HepG2 (cell line): Measurements from ENCODE around the gene AHSA1. TPM values are rescaled to one million over a fixed set of nuclear protein-coding genes. Genes with fewer than 3 reads are reported as not detected.

ENCODE experiments used
- ATAD3A ChIP-seq: sonication (generic); formaldehyde crosslinking; IDR thresholded peaks from 2 replicates; pipeline ENCODE4 v1.4.0; 2020; ENCODE audit warnings: missing genetic modification reagents
- BHLHE40 ChIP-seq: IDR thresholded peaks from 2 replicates; pipeline ENCODE4 v1.6.1; 2011; ENCODE audit warnings: low read length, improper control_type of control experiment
- CENPT ChIP-seq: sonication (generic); formaldehyde crosslinking; IDR thresholded peaks from 2 replicates; pipeline ENCODE4 v1.8.0; 2022; ENCODE audit warnings: low read depth, mild to moderate bottlenecking, moderate library complexity, missing genetic modification reagents
- ELK4 ChIP-seq: sonication (generic); formaldehyde crosslinking; IDR thresholded peaks from 2 replicates; pipeline ENCODE4 v1.9.0; 2021; ENCODE audit warnings: missing genetic modification reagents, borderline replicate concordance
- ETV6 ChIP-seq: sonication (generic); formaldehyde crosslinking; conservative IDR thresholded peaks from 2 replicates; pipeline ENCODE4 v1.4.0; 2020; ENCODE audit warnings: missing genetic modification reagents
- GMEB1 ChIP-seq: sonication (generic); formaldehyde crosslinking; IDR thresholded peaks from 2 replicates; pipeline ENCODE4 v1.5.1; 2020; ENCODE audit warnings: missing genetic modification reagents, mild to moderate bottlenecking, borderline replicate concordance
- IRF2 ChIP-seq: IDR thresholded peaks from 2 replicates; pipeline ENCODE4 v1.6.1; 2018; ENCODE audit warnings: missing genetic modification reagents, missing compliant biosample characterization
- KLF11 ChIP-seq: IDR thresholded peaks from 2 replicates; pipeline ENCODE4 v1.6.1; 2016; ENCODE audit warnings: missing compliant biosample characterization
- MZF1 ChIP-seq: sonication (generic); formaldehyde crosslinking; IDR thresholded peaks from 2 replicates; pipeline ENCODE4 v1.8.1; 2023; ENCODE audit warnings: mild to moderate bottlenecking, missing genetic modification reagents, borderline replicate concordance
- NCOA1 ChIP-seq: sonication (generic); formaldehyde crosslinking; IDR thresholded peaks from 2 replicates; pipeline ENCODE4 v1.9.0; 2021; ENCODE audit warnings: missing genetic modification reagents
- NONO ChIP-seq, 2 experiments: fragments of 450-650 bp in 1 of 2; sonication (generic) in 1 of 2; formaldehyde crosslinking in 1 of 2; IDR thresholded peaks in 1 of 2; conservative IDR thresholded peaks in 1 of 2; 2 replicates each; pipeline versions ENCODE4 v1.6.1 to v1.8.0; 2017 to 2022; ENCODE audit warnings: mild to moderate bottlenecking in 1 of 2, missing genetic modification reagents in 1 of 2, moderate library complexity in 1 of 2
- RXRA ChIP-seq: sonication (generic); formaldehyde crosslinking; IDR thresholded peaks from 2 replicates; pipeline ENCODE4 v1.5.1; 2020; ENCODE audit warnings: missing genetic modification reagents
- SCMH1 ChIP-seq: sonication (generic); formaldehyde crosslinking; IDR thresholded peaks from 2 replicates; pipeline ENCODE4 v1.9.0; 2021; ENCODE audit warnings: missing genetic modification reagents, mild to moderate bottlenecking, borderline replicate concordance
- SRSF1 ChIP-seq: fragments of 200-400 bp; formaldehyde crosslinking; optimal IDR thresholded peaks from 2 replicates; pipeline ENCODE3; 2017; ENCODE audit warnings: mild to moderate bottlenecking, low read depth, low read length, moderate library complexity
- TCF7 ChIP-seq: sonication (generic); IDR thresholded peaks from 2 replicates; pipeline ENCODE4 v1.6.1; 2016; ENCODE audit warnings: antibody characterized with exemption, low read depth
- ZFP36L2 ChIP-seq: sonication (generic); formaldehyde crosslinking; IDR thresholded peaks from 2 replicates; pipeline ENCODE4 v1.4.0; 2020; ENCODE audit warnings: missing genetic modification reagents
- ZFP82 ChIP-seq: sonication (generic); formaldehyde crosslinking; IDR thresholded peaks from 2 replicates; pipeline ENCODE4 v1.5.1; 2020; ENCODE audit warnings: mild to moderate bottlenecking, missing genetic modification reagents, borderline replicate concordance
- ZNF333 ChIP-seq: sonication (generic); formaldehyde crosslinking; IDR thresholded peaks from 2 replicates; pipeline ENCODE4 v1.4.0; 2020; ENCODE audit warnings: mild to moderate bottlenecking, missing genetic modification reagents, borderline replicate concordance
- ZNF704 ChIP-seq: sonication (generic); formaldehyde crosslinking; IDR thresholded peaks from 2 replicates; pipeline ENCODE4 v1.8.1; 2023; ENCODE audit warnings: mild to moderate bottlenecking, inconsistent platforms, moderate library complexity, missing genetic modification reagents, borderline replicate concordance
- ZSCAN22 ChIP-seq: sonication (generic); formaldehyde crosslinking; IDR thresholded peaks from 2 replicates; pipeline ENCODE4 v1.4.0; 2020; ENCODE audit warnings: mild to moderate bottlenecking, missing genetic modification reagents
- polyA plus RNA-seq, 8 experiments: library from polyadenylated mRNA; depleted of rRNA in 3 of 8; stranded (reverse) in 7 of 8; unstranded in 1 of 8; fragments of >200 nt; fragmentation: Illumina TruSeq in 4 of 8; extraction: Trizol in 4 of 8; gene quantifications; 2 replicates each; pipeline versions ENCODE4 v1.2.1 to v1.2.3, GENCODE V29; 2011 to 2016; ENCODE audit warnings: low read depth in 4 of 8, missing spikeins in 1 of 8, mixed read lengths in 1 of 8; ENCODE audit not compliant: insufficient read depth in 1 of 8
- total RNA-seq, 5 experiments: library from RNA; depleted of rRNA; stranded (reverse); fragments of >200 nt; fragmentation: Illumina TruSeq; extraction: Trizol; gene quantifications; 2 replicates each; pipeline ENCODE4 v1.2.3, GENCODE V29; 2016; ENCODE audit warnings: low read depth in 1 of 5
- TF ChIP-seq, protein P1 (sequence below): sonication (generic); formaldehyde crosslinking; IDR thresholded peaks from 2 replicates; pipeline ENCODE4 v1.4.0; 2020; ENCODE audit warnings: mild to moderate bottlenecking, low read depth, missing genetic modification reagents
- TF ChIP-seq, protein P2 (sequence below): IDR thresholded peaks from 2 replicates; pipeline ENCODE4 v1.6.1; 2016

Gene AHSA1
- total and polyA plus RNA-seq, 2 of the 13 experiments (the other 11 are each of a cell fraction or from before 2014, with no cell fraction given), result 113 to 241 TPM

DNA sequence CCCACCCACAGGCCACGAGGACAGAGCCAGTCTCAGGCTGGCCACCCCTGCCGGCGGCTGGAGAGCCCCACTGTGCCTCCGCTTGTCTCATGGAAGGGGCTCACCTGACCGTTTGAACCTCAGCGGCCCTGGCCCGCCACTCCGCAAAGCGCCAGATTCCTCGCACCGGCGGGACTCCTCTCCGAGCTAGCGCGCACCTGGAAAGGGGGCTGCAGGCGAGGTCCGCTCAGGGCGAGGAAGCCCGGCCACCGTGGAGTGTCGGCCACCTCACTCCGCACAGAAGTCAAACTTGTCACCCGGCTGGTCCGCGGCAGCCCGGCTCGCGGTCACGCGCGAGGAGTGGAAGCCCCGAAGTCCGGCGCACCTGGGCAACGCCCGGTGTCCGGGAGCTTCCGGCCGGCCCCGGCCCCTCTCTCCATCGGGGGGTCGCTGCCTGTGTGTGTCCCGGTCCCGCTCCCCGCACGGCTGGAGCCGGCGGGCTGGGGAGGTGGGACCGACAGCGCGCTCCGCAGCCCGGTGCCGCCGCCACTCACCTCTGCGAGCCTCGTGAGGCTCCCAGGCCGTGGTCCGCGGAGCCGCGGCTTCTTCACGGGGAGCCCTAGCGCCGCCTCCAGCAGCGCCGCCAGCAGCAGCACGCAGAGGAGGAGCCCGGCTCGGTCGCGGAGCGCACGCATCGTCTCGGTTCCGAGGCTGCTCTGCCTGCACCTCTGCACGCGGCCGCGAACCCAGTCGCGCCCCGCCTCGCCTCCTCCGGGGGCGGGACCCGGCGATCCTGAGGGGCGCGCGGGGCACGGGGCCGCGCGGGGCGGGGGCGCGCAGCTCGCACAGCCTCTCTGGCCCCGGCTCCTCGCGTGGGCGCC lies 40.5 kb downstream of the AHSA1 start, which contains the start of gene ISM2 (continued):
- TF ChIP-seq ELK4 (CRISPR knock-in tag) (no peak), ATAD3A (CRISPR knock-in tag) (no peak), CENPT (0 out of 2 replicates have a peak, but pooled peaks have one; percentile 43), ZFP36L2 (CRISPR knock-in tag) (no peak), RXRA (CRISPR knock-in tag) (peak; percentile 23; the same call in 1 of the 2 replicates), ZNF333 (CRISPR knock-in tag) (peak; percentile 85; the same call in 1 of the 2 replicates), MZF1 (CRISPR knock-in tag) (0 out of 2 replicates have a peak, but pooled peaks have one; percentile 68), TCF7 (no peak), ZSCAN22 (CRISPR knock-in tag) (no peak), ETV6 (CRISPR knock-in tag) (no peak; the same call in 1 of the 2 replicates), IRF2 (CRISPR knock-in tag) (no peak), KLF11 (CRISPR knock-in tag) (no peak), NONO (IDR thresholded peaks at IDR 0.05) (no peak), NONO (CRISPR knock-in tag; conservative IDR thresholded peaks at IDR 0.05) (peak; percentile 64), ZNF704 (CRISPR knock-in tag) (no peak), BHLHE40 (no peak), SCMH1 (CRISPR knock-in tag) (no peak), GMEB1 (CRISPR knock-in tag) (peak; percentile 27; the same call in 1 of the 2 replicates), NCOA1 (CRISPR knock-in tag) (no peak), SRSF1 (peak; percentile 35), ZFP82 (CRISPR knock-in tag) (no peak)
- TF ChIP-seq, protein P1, sequence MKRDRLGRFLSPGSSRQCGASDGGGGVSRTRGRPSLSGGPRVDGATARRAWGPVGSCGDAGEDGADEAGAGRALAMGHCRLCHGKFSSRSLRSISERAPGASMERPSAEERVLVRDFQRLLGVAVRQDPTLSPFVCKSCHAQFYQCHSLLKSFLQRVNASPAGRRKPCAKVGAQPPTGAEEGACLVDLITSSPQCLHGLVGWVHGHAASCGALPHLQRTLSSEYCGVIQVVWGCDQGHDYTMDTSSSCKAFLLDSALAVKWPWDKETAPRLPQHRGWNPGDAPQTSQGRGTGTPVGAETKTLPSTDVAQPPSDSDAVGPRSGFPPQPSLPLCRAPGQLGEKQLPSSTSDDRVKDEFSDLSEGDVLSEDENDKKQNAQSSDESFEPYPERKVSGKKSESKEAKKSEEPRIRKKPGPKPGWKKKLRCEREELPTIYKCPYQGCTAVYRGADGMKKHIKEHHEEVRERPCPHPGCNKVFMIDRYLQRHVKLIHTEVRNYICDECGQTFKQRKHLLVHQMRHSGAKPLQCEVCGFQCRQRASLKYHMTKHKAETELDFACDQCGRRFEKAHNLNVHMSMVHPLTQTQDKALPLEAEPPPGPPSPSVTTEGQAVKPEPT (CRISPR knock-in tag), result no peak
- TF ChIP-seq, protein P2, sequence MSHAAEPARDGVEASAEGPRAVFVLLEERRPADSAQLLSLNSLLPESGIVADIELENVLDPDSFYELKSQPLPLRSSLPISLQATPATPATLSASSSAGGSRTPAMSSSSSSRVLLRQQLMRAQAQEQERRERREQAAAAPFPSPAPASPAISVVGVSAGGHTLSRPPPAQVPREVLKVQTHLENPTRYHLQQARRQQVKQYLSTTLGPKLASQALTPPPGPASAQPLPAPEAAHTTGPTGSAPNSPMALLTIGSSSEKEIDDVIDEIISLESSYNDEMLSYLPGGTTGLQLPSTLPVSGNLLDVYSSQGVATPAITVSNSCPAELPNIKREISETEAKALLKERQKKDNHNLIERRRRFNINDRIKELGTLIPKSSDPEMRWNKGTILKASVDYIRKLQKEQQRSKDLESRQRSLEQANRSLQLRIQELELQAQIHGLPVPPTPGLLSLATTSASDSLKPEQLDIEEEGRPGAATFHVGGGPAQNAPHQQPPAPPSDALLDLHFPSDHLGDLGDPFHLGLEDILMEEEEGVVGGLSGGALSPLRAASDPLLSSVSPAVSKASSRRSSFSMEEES, result peak; percentile 28; the same call in 1 of the 2 replicates
